HG02763 (cell line): ENCODE data around the gene AIG1.
"Not testable (repeated sequence)": the region's sequence is repeated elsewhere in the genome, so short reads cannot be mapped to it uniquely, and the experiment has no call there.

ENCODE experiments used
- ATAC-seq: cut with Tn5 transposase; IDR thresholded peaks from one replicate; pipeline ENCODE4 v1.9.1; 2021; ENCODE audit warnings: mild to moderate bottlenecking, moderate library complexity; ENCODE audit not compliant: unreplicated experiment

Gene AIG1

DNA sequence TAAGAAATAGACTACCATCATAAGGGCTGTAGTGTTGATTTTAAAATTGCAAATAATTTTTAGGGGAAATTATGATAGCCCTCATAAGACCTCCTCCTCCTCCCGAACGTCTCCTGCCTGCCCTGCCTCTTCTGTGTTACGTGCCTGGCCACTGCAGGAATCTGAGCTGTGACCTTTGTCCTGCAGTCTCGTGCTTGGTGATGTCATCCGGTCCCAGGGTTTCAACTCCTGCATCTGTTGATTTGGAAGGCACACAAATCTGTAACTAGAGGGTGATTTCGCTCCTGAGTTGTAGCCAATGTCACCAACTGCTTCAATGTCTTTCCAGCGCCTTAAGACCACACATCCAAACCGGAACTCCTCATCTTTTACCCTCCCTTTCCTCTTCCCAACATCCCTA is 163.2 kb downstream of the AIG1 start:
- no peak for ATAC-seq

DNA sequence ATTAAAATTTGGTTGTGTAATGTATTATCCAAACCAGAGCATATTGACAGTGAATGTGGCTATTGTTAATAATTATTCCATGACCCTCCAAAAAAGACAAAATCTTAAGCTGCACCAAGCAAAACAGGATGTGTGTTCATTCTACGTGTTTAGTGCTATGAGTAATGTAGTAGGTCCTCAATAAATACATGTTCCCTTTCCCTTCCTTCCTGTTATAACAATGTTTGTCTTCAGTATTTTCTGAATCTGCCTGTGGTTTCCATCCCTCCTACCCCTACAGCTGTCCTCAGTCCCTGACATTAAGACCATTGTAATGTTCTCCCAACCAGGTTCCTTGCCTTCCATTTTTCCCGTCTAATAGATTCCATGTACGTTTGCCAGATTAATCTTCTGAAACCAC is 163.8 kb downstream of the AIG1 start:
- no peak for ATAC-seq

DNA sequence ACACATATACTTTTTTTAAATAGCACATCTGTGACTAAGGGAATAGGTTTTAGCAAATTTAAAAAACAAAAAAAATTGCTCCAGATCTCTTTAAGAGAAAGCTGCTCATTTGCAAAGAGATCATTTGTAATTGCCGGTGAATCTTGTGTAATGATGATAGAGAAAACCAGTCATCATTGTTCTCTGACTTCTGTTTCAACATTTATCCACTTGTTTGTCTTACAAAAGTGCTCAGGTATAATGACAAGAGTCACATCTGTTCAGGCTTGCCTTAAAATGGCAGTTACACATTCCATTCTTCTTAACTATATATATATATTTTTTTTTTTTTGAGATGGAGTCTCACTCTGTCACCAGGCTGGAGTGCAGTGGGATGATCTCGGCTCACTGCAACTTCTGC is 165.2 kb downstream of the AIG1 start:
- ATAC-seq: no peak

DNA sequence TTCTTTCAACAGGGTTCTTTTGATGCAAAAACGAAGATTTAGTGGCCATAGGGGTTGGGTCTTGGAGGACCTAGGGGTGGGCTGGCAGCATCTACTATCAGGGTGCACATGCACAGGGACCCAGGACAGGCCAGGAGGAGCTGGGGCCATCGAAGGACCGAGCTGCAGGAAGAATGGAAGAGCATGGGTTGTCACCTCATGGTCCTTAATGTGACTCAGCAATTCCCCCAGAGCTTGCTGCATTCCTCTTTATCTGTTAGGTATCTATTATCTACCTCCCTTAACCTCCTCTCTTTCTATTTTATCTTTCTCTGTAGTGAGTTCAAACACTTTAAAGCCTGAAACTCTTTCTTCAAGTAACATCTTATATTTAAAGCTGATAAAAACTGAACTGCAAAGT is 167.0 kb downstream of the AIG1 start:
- ATAC-seq: no peak

DNA sequence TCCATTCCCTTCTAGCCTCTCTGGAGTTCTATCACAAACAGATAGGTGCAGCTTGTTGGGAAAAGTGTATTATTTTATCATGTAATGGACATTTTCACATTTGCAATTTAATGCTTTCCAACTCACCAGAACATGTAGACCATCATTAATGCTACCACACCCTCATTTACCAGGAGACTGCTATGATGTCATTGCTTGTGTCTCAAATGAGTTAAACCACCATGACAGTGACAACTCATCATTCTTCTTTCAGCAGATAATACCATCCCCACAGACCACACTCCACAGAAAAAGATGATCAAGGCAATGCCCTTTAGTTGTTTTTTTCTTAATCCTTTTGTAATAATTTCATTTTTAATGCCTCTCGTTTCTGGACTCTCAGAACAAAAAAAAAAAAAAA is 168.7 kb downstream of the AIG1 start:
- ATAC-seq: no peak

DNA sequence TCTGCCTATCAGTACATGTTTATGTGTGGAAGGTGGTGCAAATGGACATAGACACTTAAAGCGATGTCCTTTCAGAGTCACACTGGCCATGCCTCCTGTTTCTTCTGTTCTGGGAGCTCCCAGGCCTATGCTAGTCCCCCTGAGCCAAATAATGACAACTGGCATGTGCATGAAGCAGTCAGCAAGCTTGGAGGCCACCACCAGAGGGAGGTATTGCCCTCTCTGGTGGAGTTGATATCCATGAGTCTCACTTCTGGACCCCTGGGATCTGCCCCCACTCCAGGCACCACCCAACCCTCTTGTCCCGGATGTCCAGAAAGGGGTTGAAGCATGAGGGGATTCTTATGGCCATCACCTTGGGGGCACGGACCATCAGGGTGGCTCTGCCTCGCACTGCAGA is 172.2 kb downstream of the AIG1 start:
- ATAC-seq: no peak

DNA sequence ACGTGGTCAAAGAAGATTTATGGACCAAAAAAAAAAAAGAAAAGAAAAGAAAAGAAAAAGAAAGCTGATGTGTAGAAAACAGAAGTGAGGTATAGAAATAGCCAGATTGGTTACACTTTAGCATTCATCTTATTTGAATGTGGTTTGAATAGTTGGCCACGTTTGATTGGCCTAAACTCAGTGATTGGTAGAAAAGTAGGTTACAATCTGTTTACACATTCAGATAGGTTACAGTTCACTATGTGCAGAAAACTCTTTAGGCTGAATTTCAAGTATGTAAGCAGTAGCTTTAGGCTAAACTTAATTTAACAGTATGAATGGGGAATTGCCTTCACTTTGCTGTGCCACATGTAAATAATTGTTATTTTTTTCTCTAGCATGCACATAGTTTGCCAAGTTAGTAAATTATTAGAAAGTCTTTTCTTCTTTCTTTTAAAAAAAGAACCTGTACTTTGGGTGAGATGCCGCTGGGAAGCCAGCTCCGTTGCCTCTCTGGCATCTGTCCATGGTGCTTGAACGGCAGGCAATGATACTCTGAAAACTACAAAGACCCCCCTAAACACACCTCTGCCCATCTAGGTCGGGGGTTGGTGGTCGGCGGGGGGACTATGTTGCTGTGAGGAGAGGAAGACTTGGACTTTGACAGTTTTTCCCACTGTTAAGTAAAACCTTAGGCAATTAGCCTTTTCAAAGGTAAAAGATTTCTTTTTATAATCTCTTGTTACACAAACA is 173.0 kb downstream of the AIG1 start:
- ATAC-seq: no peak

DNA sequence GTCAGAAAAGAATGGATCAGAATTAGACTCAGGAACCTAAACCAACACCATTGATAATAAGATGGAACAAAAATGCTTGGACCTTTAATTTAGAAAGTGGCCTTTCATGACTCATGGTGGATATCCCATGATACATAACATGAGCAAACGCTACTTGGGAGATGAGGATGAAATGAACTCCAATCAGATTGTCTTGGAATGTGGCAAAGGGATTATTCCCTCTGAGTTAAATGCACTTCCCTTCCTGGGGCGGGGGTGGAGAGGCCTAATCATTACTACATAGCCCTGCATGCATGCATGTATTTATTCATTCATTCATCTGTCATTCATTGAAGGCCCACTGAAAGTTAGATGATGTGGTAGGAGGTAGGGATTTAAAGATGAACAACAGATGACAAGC is 174.0 kb downstream of the AIG1 start:
- no peak for ATAC-seq

DNA sequence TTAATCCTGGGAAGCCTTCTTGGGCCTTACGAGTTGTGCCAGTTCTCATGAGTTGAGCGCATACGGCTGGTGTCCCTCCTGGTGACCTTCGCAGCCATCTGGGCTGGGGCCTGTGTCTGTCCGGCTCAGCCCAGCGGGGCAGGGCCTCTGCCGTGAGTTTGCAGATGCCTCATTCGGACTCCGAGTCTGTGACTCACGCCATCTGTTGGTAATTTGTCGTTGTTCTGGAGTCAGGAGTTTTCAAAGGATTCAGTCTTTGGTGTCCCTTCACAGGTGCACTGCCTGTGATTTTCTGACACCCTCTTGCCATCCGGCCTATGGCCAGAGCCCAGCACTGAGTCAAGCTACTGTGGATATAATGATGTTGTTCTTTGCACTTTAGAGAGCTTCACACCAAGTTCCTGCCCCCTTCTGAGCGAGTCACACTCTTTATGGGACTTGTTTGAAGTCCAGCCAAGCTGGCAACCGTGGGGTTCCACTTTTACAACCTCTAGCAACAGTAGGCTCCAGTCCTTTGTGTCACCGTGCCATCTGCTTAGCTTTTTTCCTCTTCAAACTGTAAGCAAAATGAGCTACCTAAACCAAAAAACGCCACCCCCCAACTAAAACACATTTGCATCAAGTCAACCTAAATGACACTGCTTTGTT is 175.6 kb downstream of the AIG1 start:
- no peak for ATAC-seq

DNA sequence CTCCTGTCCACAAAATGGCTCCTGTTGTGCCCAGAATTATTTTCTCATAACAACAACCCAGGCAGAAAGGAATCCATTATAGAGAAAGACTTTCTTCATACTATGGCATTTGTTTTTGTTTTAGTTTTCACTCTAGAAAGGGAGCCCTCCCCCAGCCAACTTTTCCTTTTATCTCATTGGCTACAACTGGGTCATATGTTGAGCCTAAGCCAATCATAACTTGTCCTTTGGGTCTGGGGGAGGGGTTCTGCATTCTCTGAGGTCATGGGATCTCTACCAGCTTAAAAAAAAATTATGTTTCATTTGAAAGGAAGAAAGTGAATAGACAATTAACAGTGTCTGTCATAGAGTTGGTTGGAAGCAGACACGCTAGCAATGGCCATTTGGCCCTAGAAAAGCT is 177.6 kb downstream of the AIG1 start:
- no peak for ATAC-seq

DNA sequence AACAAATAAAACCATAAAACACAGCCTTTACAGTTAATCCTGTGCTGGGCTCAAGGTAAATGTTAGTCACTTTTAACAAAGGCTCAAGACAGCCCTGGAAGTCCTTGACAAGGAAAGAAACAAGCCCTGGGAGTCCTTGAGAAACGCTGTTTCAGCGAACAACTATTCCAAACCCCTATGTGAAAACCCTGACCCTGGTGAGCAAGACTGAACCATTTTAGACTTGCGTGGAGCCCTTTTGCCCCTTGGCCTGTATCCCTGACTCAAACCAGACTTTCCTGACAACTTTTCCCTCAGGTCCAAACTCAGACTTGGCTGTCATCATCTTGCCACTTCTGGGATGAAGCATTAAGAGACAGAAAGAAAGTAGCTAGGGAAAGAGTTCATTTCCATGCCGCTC is 180.4 kb downstream of the AIG1 start:
- no peak for ATAC-seq

DNA sequence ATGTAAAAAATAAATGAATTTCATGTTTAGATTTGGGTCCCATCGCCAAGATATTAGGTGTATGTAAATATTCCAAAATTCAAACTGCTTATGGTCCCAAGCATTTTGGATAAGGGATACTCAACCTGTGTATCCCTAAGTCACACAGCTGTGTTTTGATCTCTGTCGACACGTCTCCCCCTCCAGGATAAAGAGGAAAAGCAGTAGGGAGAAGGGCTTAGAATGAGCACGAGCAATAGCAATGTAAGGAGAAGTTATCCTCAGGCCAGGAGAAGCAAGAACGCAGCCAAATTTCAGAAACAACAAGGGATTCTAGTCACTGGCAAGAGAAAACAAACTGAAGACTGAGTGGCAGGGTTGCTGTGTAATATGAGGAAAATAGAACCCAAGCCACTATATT is 181.2 kb downstream of the AIG1 start:
- ATAC-seq: no peak

DNA sequence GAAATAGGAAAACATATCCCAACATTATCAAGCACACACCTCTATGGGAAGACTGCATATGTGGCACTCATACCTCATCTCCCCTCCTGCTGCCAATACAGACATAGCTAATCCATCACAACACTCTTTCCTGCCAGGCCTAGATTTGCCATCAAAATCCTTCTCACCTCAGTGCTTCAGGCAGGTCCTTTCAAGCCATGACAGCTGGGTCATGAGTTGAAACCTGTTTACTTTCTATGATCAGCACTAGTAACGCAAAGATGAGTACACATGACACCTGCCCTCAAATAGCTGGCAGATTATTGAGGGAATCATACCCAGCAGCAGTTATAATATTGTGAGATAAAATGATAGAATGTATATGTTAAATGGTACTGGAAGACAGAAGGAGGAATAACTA is 183.1 kb downstream of the AIG1 start:
- ATAC-seq: no peak

DNA sequence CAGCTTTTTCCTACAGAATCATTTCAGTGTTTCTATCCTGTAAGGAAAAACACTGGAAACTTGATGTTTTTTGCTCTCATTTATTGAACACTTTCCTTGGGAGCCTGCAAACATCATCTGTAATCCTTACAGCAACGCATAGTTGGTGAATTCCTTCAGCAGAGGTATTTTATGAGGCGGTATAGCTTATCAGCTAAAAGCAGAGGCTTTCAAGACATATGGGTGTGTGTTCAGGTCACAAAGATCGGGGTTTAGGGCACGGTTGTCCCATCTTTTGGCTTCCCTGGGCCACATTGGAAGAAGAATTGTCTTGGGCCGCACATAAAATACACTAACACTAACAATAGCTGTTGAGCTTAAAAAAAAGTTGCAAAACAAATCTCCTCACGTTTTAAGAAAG is 185.0 kb downstream of the AIG1 start:
- ATAC-seq: no peak

DNA sequence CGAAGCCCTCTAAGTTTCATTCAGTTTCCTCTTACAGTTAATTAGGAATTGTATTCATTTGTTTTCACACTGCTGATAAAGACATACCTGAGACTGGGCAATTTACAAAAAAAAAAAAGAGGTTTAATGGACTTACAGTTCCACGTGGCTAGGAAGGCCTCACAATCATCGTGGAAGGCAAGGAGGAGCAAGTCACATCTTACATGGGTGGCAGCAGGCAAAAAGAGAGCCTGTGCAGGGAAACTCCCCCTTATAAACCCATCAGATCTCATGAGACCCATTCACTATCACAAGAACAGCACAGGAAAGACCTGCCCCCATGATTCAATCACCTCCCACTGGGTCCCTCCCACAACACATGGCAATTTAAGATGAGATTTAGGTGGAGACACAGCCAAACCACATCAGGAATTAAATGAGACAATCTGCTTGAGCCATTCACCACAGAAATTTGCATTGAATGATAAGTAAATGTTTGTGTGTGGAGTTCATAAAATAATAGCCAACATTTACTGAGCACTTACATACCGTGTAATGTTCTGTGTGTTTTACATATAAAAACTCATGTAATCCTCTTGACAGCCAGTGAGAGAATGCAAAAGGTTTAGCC is 185.6 kb downstream of the AIG1 start:
- ATAC-seq: not testable (repeated sequence)

DNA sequence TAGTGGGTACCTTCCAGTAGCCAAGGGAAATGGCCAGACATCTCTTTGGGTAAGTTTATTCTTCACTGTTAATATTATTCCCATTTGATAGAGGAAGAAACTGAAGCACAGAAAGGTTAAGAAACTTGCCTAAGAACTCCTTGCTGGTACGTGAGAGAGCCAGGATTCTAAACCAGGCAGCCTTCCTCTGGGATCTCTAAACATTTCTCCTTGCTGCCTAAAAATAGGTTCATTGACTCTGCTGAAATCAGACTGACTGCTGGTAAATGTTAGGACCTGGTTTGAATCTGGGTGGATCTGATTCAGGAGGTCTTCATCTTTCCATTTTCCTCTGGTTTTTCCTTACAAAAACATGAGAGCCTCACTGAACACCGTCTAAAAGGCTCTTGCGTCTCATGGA is 186.9 kb downstream of the AIG1 start:
- no peak for ATAC-seq

DNA sequence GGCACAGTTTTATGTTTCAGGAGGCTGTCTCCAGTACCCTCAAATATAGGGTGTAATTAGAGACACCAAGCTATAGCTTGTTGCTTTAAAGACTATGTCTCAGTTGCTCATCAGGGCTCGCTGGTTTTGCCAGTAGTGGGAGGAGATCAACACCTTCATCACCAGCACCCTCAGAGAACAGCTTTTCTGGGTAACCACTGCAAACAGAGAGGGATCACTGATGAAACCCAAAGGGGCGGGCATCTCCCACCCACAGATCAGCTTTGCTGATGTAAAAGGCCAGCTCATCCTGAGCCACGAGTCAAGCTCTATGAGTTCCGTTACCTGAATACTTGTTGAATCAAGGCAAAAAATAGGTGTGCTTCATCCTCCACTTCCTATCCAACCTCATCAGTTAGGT is 187.7 kb downstream of the AIG1 start:
- ATAC-seq: no peak

DNA sequence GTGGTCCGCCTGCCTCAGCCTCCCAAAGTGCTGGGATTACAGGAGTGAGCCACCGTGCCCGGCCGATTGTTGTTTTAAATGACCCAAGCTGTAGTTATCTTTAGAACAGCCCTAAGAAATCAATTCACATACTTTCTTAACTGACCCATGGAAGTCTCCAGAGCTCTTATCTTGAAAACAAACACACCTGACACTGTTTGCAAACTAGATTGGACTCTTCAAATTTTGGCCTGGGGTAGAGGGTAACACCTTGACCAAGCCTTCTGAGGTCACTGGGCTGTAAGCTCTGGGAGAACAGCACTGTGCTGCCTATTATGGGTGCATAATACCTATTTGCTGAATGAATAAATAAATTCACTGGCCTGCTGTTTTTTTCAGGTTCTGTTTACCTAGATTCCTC is 190.6 kb downstream of the AIG1 start:
- no peak for ATAC-seq

DNA sequence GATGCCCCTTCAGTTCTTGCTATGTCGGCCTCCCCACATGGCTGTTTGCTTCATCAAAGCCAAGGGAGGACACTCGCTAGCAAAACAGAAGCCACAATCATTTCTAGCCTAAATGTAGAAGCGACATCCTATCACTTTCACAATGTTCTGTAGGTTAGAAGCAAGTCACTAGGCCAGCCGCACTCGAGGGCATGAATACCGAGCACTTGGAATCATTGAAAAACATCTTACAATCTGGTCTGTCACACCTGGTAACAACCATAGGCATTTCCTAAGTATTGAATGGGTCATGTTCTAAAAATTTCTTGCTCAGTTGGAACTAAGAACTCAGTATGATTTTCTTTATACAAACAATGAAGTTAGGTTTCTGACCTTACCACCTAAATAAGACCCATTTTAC is 192.3 kb downstream of the AIG1 start:
- ATAC-seq: no peak

DNA sequence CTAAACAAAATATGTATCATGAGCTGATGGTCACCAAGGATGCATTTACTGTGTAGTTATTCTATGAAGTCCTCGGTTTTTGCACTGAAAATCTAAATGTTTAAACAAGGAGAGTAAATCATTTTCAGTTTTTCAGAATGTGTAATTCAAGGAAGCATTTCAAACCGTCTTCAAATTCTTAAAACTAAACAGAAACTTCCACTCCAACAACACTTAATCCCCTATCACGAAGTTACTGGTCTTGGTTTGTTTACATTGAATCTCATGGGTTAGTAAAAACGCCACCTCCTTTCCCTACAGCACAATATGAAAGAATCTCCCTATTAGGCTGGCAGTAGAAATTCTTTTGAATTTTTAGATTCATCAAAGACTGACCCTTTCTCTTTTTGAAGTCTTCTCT is 192.9 kb downstream of the AIG1 start:
- no peak for ATAC-seq

DNA sequence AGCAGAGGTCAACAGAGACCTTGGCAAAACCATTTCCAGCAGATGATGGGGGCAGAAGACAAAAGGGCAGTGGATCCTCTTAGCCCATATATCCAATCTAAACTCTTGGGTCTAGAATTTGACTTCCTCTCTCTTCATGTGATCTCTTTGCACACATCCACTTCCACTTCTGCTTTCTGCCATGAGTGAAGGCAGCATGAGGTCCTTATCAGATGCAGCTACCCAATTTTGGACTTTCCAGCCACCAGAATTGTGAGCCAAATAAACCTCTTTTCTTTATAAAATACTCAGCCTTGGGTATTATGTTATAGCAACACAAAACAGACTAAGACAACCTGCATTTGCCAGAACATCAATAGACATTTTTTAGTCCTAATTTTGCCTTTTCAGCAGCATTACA is 198.3 kb downstream of the AIG1 start:
- ATAC-seq: no peak

DNA sequence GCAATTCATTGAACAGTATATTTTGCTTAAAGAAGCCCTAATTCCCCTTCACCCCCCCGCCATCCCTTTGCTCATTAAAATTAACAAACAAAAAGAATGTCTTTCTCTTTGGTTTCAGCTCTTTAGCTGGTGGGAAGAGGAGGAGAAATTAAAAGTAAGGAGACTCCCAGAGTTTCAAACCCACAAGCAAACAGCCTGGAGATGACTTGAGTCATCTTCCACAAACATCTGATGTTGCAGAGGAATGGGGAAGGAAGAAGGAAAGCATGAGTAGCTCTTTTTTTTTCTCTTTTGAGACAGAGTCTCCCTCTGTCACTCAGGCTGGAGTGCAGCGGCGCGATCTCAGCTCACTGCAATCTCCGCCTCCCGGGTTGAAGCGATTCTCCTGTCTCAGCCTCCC is 200.2 kb downstream of the AIG1 start:
- ATAC-seq: no peak
